GM19043 (cell line): Measurements from ENCODE around the gene C1QL4.

Source experiments
- ATAC-seq: cut with Tn5 transposase; IDR thresholded peaks from one replicate; pipeline ENCODE4 v1.9.1; 2021; ENCODE audit warnings: low read depth; ENCODE audit not compliant: unreplicated experiment

C1QL4 gene

GRCh38 chr12:49309386-49309785 lies 27.6 kb downstream of the C1QL4 start:
- ATAC-seq: no peak

GRCh38 chr12:49305762-49306510 lies 31.1 kb downstream of the C1QL4 start:
- no peak for ATAC-seq

GRCh38 chr12:49304161-49304560 lies 32.8 kb downstream of the C1QL4 start:
- no peak for ATAC-seq

GRCh38 chr12:49301760-49302159 lies 35.2 kb downstream of the C1QL4 start:
- no peak for ATAC-seq

GRCh38 chr12:49298160-49298559 lies 38.8 kb downstream of the C1QL4 start:
- no peak for ATAC-seq

GRCh38 chr12:49297695-49298060 lies 39.3 kb downstream of the C1QL4 start:
- no peak for ATAC-seq

GRCh38 chr12:49296836-49297694 lies 39.9 kb downstream of the C1QL4 start:
- ATAC-seq: no peak

- ATAC-seq: no peak
These were observed 40.8 kb downstream of the C1QL4 start for GRCh38 chr12:49296034-49296835.

GRCh38 chr12:49295082-49295936 lies 41.7 kb downstream of the C1QL4 start, which contains the start of gene PRPH:
TSS of gene PRPH (plus strand) at chr12:49295147. CDS start at chr12:49295201, 54 bp downstream.
- no peak for ATAC-seq

GRCh38 chr12:49294804-49295081 lies 42.2 kb downstream of the C1QL4 start:
- ATAC-seq: no peak

- no peak for ATAC-seq
These were observed 42.7 kb downstream of the C1QL4 start for GRCh38 chr12:49294086-49294803.

- no peak for ATAC-seq
These were observed 43.7 kb downstream of the C1QL4 start for GRCh38 chr12:49293056-49293956.

- ATAC-seq: no peak
These were observed 44.3 kb downstream of the C1QL4 start for GRCh38 chr12:49292729-49293055.

GRCh38 chr12:49288922-49289555 lies 47.9 kb downstream of the C1QL4 start:
- ATAC-seq: no peak

GRCh38 chr12:49288412-49288853 lies 48.6 kb downstream of the C1QL4 start:
- ATAC-seq: no peak

GRCh38 chr12:49287876-49288275 lies 49.1 kb downstream of the C1QL4 start:
- no peak for ATAC-seq

GRCh38 chr12:49284672-49285071 lies 52.3 kb downstream of the C1QL4 start:
- ATAC-seq: no peak
